AG20443 (cell line): ENCODE data around the gene LSM11.
"Not testable (repeated sequence)": the region's sequence is repeated elsewhere in the genome, so short reads cannot be mapped to it uniquely, and the experiment has no call there.

Experiments used
- DNase-seq: peaks from one replicate; pipeline ENCODE4 v3.0.0; 2012; ENCODE audit warnings: low spot score, mixed read lengths

The LSM11 gene

DNA sequence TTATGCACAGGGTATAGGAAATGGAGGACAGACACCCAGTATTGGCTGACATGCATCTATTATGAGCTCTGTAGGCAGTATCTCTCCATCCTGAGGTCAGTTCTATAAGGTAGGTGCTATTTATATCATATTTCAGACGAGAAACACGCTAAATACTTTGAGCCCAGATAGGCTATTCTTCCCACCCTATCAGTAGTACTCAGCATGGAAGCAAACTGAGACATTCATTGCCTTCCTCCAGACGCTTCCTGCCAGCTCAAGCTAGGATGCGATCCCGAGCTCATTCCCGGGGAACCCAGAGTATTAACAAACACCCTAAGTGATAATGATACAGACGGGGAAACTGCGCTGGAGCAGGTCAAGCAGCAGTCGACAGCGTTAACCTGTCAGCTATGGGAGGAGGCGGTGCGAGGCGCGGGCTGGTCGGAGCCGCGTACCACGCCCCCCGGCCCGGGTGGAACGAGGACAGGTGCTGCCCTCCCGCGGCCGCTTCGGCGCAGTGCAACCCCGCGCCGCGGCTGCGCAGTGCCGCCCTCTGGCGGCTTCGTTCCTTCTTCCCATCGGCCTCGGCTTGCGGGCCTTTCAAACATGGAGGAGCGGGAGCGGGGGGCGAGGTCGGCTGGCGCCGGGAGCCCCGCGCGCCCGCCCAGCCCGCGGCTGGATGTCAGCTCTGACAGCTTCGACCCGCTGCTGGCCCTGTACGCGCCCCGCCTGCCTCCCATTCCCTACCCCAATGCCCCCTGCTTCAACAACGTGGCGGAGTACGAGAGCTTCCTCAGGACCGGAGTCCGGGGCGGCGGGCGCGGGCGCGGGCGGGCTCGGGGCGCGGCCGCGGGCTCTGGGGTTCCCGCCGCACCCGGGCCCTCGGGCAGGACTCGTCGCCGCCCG, at the start of gene LSM11:
LSM11 (plus strand) TSS at position 550 of the 888 bp plus-strand sequence; CDS start at position 589, 39 bp downstream.
- DNase-seq, result peak; percentile 98

DNA sequence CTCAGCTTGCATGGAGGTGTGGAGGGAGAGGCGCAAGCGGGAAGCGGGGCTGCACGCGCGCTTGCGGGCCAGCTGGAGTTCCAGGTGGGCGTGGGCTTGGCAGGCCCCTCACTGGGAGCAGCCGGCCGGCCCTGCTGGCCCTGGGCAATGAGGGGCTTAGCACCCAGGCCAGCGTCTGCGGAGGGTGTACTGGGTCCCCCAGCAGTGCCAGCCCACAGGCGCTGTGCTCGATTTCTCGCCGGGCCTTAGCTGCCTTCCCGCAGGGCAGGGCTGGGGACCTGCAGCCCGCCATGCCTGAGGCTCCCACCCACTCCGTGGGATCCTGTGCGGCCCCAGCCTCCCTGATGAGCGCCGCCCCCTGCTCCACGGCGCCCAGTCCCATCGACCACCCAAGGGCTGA, 49.7 kb upstream of the LSM11 start:
- DNase-seq, result not testable (repeated sequence)

DNA sequence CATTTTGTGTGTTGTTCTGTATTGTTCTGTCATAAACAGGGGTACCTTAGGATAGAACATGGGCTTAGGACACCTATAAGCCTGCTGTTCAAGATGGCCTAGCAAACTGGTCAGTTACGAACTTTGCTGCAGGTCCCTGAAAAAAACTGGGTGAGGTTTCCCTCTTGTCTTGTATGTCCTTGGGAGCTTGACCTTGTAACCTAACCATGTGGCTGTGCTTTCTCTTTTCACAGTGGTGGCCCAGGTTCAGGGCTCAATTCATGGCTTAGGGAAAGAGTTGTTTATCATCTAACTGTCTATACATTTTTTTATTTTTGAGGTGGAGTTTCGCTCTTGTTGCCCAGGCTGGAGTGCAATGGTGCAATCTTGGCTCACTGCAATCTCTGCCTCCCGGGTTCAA, 47.4 kb upstream of the LSM11 start:
- DNase-seq, result not testable (repeated sequence)

DNA sequence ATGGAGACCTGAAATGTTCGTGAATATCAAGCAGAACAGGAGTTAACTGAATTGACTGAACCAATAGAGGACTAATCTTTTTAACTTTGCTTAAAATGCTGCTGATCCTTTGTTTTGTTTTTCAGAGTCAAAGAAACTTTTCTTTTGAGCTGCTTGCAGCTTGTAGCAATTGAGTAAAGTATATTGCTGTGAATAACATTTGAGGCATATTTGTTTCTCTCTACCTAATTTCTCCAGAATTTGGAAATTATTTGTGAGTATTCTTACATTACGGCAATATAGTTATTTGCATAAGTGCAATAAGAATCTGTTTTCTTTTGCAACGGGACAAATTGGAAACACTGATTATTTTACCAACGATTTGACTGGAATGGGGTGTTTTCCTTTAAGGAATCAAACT, 44.8 kb upstream of the LSM11 start:
- DNase-seq, result not testable (repeated sequence)

DNA sequence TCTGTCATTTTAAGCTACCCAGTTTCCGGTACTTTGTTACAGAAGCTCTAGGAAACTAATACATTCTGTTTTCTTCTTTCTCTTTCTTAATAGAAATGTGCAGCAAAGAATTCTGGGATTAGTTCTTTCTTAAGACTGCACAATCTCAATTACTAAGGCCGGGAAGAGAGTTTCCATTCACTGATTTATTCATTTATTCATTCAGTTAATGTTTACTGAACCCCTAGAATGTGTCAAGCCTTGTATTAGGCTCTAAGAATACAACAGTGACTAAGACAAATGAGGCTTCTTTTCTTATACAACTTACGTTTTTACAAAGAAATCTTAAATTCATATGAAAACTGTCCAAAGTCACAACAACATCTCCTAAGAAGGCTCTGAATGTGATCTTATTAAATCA, 39.8 kb upstream of the LSM11 start:
- no peak for DNase-seq

DNA sequence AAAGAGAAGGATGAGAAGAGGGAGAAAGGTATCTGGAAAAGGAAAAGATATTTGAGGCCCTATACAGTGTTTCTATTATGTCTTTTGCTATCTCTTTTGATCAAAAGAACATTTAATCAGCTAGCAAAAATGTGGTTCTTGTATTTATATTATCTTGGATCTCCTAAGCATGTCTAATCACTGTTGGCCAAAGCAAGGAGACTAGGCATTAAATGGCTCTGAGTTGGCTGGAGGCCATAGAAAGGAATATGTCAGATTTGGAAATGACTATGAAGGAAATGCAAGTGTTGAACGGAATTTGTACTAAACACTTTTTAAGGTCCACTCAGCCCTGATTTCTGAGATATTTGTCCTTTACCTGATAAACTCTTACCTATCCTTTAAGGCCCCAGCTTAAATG, 34.6 kb upstream of the LSM11 start:
- no peak for DNase-seq

DNA sequence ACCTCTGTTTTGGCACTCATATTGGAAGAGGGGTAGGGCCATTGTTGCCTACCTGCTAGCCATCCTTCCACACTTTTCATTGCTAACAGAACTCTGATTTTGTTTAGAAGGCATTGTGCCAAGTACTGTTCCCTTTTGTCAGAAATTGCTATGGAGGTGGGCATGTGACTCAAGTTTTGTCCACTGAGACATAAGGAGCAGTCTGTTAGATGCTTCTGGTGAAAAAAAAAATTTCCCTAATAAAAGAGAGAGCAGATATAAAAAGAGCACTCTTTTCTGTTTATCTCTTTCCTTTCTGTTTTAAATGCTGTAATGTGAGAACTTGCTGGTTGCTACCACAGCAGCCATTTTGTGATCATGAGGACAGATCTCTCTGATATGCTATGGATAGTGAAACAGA, 34.2 kb upstream of the LSM11 start:
- DNase-seq, result no peak

DNA sequence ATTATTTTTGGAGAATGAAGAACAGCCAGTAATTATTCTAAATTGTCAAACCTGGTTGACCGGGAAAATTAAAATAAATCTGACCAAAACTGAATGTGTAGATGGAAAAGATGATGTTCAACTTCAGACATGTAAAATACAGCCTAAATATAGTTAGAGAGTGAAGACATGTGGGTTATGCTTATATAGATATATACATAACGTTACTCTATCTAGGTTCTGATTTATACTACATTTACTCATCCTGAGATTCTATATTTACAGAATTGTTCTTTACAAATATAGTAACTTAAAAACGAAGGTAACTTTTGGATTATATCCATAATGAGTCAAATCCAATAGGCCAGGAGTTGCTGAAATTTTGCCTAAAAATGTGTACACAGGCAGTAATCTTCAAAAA, 33.1 kb upstream of the LSM11 start:
- DNase-seq, result no peak

DNA sequence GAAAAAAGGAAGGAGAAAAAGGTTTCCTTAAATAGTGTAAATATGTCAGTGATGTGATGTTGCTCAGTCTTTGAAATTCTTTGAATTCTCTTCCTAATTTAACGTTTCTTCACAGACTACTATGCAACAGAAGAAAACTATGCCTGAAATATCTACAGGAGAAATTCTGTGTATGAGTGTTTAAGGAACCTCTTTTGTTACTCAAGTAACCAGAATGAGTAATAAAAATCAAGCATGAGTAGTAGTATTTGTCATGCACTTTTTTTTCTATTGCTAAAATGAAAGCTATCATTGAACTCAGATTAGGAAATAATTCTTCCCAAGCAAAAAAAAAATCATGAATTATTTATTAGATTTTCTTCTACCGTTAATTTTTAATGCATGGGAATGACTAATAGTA, 32.6 kb upstream of the LSM11 start:
- peak; percentile 60 for DNase-seq

DNA sequence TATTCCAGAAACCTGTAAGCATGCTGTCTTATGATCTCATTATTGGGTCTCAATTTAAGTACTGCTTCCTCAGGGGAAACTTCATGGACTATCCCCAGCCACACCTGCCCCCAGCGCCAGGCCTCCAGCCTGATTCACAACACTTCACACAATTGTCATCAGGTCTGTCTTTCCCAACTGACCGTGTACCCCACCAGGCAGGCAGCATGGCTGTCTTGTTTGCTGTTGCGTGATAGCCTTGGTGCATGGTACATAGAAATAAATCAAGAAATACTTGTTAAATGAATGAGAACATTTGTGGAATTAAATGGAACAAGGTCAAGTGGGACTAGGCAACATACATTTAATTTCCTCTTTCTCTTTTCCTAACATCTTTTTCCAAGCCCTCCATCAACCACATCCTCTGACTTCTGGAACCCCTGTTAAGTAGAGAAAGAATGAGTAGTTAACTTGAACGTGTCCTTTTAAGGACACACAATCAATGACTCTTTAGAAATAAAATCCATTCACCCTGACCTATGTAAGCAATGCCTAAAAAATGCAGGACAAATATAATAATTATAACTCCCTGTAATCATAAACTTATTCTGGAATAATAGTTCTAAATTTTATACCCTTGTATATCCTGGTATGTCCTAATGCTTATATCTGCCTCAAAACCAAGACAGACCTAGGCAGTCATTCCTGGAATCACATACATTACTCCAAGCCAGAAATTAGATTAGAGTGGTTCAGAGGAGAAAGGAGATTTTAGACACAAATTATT, 29.5 kb upstream of the LSM11 start:
- no peak for DNase-seq

DNA sequence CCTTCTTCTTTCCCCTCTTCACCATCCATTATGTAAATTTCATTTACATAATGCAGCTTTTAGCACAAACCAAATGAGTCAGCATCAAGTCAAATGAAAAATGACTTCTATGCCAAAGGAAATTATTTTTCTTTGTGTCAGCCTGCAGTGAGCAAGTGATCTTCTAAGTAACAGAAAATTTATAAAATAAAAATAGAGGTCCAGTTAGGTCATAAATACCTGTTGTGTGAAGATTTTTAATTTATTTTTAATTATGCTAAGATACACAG, 29.0 kb upstream of the LSM11 start:
- DNase-seq, result no peak

DNA sequence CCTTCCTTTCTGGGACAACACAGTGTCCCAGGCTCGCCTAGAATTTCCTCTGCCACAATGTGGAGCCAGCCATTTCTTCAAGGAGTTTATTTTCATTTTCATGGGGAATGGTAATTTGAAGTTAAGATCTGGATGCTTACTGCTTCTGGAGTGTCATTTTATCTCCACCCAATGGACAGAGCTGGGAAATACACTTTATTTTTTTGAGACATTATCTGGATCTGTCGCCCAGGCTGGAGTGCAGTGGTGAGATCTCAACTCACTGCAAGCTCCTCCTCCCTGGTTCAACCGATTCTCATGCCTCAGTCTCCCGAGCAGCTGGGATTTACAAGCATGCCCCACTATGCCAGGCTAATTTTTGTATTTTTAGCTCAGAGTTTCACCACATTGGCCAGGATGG, 25.0 kb upstream of the LSM11 start:
- peak; percentile 67 for DNase-seq

DNA sequence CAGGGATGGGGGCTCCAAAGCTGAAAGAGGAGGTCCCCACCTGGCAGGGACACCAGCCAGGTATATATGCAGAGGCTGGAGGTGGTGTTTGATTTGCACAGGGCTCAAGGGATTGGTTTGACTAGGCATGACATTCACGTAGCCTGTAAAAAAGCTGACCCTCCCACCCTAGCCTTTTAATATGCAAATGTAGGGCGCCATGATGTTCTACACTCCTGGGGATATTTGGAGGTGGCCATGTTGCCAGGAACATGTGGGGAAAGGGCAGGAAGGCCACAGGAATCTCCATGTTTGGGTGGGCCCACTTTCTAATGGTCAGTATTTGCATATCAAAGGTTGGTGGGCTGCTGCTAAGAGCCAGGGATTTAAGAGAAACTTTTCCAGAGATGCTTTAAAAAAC, 24.3 kb upstream of the LSM11 start:
- no peak for DNase-seq

DNA sequence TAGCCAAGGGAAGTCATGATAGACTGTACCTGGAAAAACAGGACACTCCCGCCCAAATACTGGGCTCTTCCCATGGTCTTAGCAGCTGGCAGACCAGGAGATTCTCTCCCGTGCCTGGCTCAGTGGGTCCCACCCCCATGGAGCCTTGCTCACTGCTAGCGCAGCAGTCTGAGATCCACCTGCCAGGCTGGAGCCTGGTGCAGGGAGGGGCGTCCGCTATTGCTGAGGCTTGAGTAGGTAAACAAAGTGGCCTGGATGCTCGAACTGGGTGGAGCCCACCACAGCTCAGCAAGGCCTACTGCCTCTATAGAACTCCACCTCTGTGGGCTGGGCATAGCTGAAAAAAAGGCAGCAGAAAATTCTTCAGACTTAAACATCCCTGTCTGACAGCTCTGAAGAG, 22.4 kb upstream of the LSM11 start:
- no peak for DNase-seq

DNA sequence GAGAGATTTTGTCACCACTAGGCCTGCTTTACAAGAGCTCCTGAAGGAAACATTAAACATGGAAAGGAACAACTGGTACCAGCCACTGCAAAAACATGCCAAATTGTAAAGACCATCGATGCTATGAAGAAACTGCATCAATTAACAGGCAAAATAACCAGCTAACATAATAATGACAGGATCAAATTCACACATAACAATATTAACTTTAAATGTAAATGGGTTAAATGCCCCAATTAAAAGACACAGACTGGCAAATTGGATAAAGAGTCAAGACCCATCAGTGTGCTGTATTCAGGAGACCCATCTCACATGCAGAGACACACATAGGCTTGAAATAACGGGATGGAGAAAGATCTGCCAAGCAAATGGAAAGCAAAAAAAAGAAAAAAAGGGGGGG, 20.6 kb upstream of the LSM11 start:
- DNase-seq, result not testable (repeated sequence)

DNA sequence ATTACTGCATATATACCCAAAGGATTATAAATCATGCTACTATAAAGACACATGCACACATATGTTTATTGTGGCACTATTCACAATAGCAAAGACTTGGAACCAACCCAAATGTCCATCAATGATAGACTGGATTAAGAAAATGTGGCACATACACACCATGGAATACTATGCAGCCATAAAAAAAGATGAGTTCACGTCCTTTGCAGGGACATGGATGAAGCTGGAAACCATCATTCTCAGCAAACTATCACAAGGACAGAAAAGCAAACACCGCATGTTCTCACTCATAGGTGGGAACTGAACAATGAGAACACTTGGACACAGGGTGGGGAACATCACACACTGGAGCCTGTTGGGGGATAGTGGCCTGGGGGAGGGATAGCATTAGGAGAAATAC, 16.9 kb upstream of the LSM11 start:
- DNase-seq, result not testable (repeated sequence)

DNA sequence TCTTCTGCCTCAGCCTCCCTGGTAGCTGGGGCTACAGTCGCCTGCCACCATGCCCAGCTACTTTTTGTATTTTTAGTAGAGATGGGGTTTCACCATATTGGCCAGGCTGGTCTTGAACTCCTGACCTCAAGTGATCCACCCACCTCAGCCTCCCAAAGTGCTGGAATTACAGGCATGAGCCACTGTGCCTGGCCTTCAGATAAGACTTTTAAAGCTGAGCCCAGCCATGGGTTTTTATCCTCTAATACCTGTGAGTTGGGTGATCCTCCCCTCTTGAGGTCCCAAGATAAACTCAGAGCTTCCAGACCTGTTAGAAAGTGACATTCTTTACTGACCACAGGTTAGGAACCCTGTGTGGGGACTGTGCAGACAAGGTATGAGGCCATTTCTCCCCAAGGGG, 15.7 kb upstream of the LSM11 start:
- DNase-seq, result not testable (repeated sequence)

DNA sequence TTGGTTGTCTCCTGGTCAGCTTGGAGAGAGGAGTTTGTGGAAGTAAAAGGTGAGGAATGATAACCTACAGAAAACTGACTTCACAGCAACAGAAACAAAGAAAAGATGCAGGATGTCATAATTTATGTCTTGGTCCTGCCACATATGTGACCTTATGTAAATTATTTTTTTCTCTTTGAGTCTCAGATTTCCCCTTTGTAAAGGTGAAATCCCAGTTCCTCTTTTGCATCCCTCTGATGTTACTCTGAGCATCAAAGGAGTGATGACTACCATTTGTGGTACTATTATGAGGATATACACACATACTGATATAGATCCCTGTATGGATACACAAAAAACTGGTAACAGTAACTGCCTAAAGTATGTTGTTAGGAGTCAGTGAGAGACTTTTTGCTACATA, 13.7 kb upstream of the LSM11 start:
- no peak for DNase-seq

DNA sequence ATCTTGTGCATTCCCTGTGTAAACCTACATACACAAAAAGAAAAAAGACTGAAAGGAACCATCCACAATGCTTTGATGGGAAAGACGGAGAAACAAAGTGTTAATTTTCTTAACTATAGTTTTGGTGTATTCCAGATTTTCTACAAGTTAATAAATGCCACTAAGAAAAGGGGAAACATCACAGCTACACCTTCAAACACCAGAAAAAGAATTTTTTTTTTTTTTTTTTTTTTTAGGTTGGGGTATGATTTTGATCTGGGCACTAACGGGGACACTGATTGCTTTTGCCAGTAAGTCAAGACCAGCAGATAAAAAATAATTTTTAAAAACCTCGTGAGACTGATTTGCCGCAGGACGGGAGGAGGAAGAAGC, 12.6 kb upstream of the LSM11 start:
- no peak for DNase-seq

DNA sequence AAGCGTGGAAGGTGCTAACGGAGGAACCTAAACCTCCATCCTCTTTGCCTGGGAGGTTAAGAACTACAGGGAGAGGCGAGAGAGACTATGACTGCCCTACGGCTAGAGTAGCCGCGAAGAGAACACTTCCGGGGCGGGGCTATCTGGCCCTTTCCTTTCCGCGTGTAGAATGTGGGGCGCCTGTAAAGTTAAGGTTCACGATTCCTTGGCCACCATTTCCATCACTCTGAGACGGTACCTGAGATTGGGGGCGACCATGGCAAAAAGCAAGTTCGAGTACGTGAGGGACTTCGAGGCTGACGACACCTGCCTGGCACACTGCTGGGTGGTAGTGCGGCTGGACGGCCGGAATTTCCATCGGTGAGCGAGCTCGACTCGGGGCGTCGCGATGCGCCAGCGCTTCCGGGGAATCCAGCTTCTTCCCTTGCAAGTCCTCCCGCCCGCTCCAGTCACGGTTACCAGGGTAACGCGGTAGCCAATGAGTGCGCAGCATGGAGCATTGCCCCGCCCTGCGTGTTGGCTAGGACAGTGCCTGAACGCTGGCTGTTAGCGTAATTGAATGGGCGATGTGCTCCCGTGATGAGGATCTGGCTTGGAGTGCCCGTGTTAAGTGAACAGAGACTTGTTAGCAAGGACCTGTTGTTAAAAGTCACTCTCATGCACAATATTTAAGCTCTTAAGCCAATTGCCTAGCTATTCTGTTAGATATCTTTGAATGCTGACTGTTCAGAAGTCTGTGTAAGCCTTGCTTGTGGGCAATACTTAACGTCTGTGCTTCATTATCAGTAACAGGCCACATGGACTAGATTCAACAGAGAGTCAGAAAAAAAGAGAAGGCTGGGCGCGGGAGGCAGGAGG, 12.0 kb upstream of the LSM11 start, which contains the start of gene THG1L:
THG1L (plus strand) TSS at position 149 of the 858 bp plus-strand sequence; CDS start at position 170, 21 bp downstream.
- DNase-seq, result peak; percentile 99

DNA sequence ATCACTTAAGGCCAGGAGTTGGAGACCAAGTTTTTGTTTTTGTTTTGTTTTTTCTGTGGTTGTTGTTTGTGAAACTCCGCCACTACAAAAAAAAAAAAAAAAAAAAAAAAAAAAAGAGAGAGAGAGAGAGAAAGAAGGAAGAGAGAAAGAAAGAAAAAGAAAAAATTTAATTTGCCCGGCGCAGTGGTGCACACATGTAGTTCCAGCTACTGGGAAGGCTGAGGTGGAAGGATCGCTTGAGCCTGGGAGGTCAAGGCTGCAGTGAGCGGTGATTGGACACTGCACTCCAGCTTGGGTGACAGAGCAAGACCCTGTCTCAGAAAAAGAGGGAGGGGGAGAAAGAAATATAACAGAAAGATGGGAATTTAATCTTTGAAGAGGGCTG, 11.4 kb upstream of the LSM11 start:
- DNase-seq, result no peak

DNA sequence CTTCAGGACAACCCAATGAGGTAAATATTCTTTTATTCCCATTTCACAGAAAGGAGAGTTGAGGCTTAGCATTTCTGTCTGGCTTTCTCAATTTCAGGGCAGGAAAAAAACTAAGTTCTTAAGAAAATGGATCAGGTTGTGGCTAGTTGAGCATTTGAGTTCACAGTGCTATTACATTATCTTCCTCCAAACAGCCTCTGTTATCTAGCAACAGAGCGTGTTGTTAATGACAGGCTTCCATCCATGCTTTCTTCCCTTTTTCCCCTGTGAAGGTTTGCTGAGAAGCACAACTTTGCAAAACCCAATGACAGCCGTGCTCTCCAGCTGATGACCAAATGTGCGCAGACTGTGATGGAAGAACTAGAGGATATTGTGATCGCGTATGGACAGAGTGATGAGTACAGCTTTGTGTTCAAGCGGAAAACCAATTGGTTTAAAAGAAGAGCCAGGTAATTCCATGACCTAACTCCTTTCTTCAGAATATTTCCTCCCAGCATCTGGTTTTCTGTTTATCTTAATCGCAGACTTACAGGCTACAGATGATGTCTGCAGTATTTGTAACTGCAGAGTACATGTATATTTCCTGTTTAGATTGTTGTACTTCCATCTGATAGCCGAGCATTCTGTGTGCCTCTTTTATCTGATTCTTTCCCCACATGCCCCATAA, 10.8 kb upstream of the LSM11 start:
- DNase-seq, result no peak
